GM19468 (cell line): ENCODE results near the gene BCR.
"Not testable (repeated sequence)": the region's sequence is repeated elsewhere in the genome, so short reads cannot be mapped to it uniquely, and the experiment has no call there.

Experiments used
- ATAC-seq: cut with Tn5 transposase; IDR thresholded peaks from one replicate; pipeline ENCODE4 v1.9.1; 2021; ENCODE audit warnings: mild to moderate bottlenecking, moderate library complexity, moderate number of reproducible peaks; ENCODE audit not compliant: unreplicated experiment; ENCODE audit errors: extremely low read depth

BCR gene

GRCh38 chr22:23337672-23338071 lies 157.4 kb downstream of the BCR start:
- ATAC-seq = not testable (repeated sequence)

- ATAC-seq = not testable (repeated sequence)
These were observed 161.8 kb downstream of the BCR start for GRCh38 chr22:23341942-23342695.

- ATAC-seq = no peak
These were observed 171.0 kb downstream of the BCR start for GRCh38 chr22:23351321-23351720.

GRCh38 chr22:23353004-23353403 lies 172.7 kb downstream of the BCR start:
- no peak for ATAC-seq

- ATAC-seq = no peak
These were observed 173.4 kb downstream of the BCR start for GRCh38 chr22:23353696-23354095.

GRCh38 chr22:23356094-23356493 lies 175.8 kb downstream of the BCR start:
- no peak for ATAC-seq

GRCh38 chr22:23357053-23357452 lies 176.7 kb downstream of the BCR start:
- ATAC-seq = no peak

GRCh38 chr22:23359583-23360123 lies 179.3 kb downstream of the BCR start:
- no peak for ATAC-seq

- no peak for ATAC-seq
These were observed 181.4 kb downstream of the BCR start for GRCh38 chr22:23361676-23362075.

- ATAC-seq = no peak
These were observed 183.4 kb downstream of the BCR start for GRCh38 chr22:23363683-23364082.

- ATAC-seq = no peak
These were observed 184.1 kb downstream of the BCR start for GRCh38 chr22:23364389-23364788.

- ATAC-seq = no peak
These were observed 185.2 kb downstream of the BCR start for GRCh38 chr22:23365524-23365923.

GRCh38 chr22:23365961-23366360 lies 185.7 kb downstream of the BCR start:
- ATAC-seq = no peak

GRCh38 chr22:23367196-23367595 lies 186.9 kb downstream of the BCR start:
- ATAC-seq = not testable (repeated sequence)
